ENCODE measurements around the gene SPATA2L.

Gene SPATA2L

GRCh38 chr16:89711601-89712273, 10.2 kb upstream of the SPATA2L start:
- no peak for DNase-seq (ENCODE audit: low read depth)
- H3K4me3 ChIP-seq (ENCODE audit: low read length), result peak overlapping the region; percentile 42
- no peak for TF ChIP-seq CTCF (conservative IDR thresholded peaks at IDR 0.05; ENCODE audit: low read length)

GRCh38 chr16:89710709-89711564, 9.4 kb upstream of the SPATA2L start:
- TF ChIP-seq CTCF (conservative IDR thresholded peaks at IDR 0.05; ENCODE audit: low read length), result no peak
- no peak for DNase-seq (ENCODE audit: low read depth)
- H3K4me3 ChIP-seq (ENCODE audit: low read length), result no peak overlapping the region

DNA sequence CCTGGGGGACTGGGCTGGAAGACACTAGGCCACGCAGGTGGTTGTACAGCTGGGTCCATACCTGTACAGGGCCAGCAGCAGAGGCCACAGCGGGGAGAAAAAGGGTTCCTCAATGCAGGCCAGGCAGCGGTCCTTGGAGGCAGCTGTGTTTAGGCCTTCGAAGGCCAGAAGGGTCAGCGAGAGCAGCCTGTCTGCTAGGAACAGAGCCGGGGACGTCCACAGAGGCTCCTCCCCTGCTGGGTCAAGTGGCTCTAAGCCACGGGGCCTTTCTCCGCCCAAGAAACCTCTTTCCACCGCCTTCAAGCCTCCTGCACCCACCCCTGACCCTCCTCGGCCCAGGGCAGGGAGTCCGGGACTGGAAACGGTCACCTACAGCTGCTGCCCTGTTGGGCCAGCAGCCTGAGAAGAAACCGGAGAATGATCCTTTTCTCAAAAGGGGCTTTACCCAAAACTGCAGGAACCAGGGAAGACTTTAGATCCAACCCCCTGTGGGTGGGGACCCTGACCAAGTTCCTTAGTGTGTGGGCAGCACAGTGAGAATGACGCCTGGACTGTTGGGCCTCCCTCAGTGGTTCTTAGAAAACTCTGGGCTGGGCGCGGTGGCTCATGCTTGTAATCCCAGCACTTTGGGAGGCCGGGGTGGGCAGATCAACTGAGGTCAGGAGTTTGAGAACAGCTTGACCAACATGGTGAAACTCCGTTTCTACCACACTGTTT, 8.4 kb upstream of the SPATA2L start:
- TF ChIP-seq CTCF (conservative IDR thresholded peaks at IDR 0.05; ENCODE audit: low read length), result no peak
- no peak for DNase-seq (ENCODE audit: low read depth)
- no peak overlapping the region for H3K4me3 ChIP-seq (ENCODE audit: low read length)

DNA sequence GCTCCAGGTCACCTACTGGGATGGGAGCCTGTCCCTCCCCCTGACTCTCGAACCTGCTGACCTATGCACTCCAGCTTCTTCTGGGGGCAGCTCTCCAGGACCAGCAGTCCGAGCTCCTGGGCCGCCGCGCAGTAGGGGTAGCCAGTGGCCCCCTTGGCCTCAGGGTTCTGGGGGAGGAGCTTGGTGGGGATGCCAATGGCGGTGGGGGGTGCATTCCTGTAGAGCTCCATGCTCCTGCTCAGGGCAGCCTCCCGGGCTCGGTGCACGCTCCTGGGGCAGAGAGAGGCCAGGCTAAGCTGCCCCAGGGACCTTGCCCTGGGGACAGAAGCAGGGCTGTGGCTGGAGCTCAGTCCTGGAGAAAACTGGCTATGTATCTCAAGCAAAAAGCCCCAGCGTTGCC, 7.7 kb upstream of the SPATA2L start:
- no peak for TF ChIP-seq CTCF (conservative IDR thresholded peaks at IDR 0.05; ENCODE audit: low read length)
- no peak overlapping the region for H3K4me3 ChIP-seq (ENCODE audit: low read length)
- no peak for DNase-seq (ENCODE audit: low read depth)

GRCh38 chr16:89708481-89708931, 7.0 kb upstream of the SPATA2L start:
- no peak for TF ChIP-seq CTCF (conservative IDR thresholded peaks at IDR 0.05; ENCODE audit: low read length)
- no peak overlapping the region for H3K4me3 ChIP-seq (ENCODE audit: low read length)
- DNase-seq (ENCODE audit: low read depth), result no peak

DNA sequence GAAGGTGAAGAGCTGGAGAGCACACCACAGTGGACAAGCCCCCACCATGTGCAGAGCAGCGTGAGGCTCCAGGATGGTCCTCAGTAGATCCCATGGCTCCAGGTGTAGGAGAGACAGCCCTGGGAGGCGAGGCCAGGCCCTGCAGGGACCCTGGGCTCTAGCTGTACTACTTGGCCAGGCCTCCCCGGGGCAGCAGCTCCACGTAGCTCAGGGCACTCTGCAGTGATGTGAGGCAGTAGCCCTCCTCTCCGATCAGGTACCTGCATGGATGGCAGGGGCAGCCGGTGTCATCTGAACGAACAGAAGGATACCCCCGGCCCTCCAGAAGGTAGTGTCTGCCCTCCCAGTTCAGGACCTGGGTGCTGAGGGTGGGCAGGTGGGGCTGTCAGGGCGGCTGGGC, 6.2 kb upstream of the SPATA2L start:
- no peak for TF ChIP-seq CTCF (conservative IDR thresholded peaks at IDR 0.05; ENCODE audit: low read length)
- H3K4me3 ChIP-seq (ENCODE audit: low read length), result no peak overlapping the region
- no peak for DNase-seq (ENCODE audit: low read depth)
